ENCODE data around the gene LCP1.

- no peak for TF ChIP-seq CTCF (IDR thresholded peaks at IDR 0.05)
- no peak for TF ChIP-seq POLR2A (IDR thresholded peaks at IDR 0.05)
Measured at GRCh38 chr13:46179491-46179908, 2.5 kb downstream of the LCP1 start.
